ENCODE measurements around the gene CPT1B.

DNA sequence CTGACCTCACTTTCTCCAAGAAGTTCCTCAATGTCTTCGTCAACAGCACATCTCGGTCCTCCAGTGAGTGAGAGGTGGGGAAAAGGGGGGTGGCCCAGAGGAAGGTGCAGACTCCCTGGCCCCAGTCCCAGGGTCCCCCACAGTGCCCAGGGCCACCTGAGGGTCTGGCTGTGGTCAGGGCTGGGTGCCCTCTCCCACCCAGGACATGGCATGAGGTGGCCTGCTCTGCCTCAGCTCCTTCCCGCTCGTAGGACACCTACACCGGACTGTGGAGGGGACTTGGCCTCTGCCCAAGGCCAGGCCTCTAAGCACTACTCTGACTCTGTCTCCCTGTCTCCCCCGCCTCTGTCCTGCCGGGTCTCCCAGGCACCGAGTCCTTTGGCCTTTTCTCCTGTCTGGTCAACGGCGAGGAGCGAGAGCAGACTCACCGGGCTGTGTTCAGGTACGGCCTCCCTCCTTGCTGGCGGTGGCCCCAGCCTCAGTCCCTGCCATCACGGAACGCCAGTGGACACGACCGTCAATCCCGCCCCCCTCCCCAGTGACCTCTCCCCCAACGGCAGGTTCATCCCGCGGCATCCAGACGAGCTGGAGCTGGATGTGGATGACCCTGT lies 26.9 kb upstream of the CPT1B start:
- TF ChIP-seq POLR2A (IDR thresholded peaks at IDR 0.05; ENCODE audit: control extremely low read depth in 1 of 2, low read depth in 2 of 2, low read length in 2 of 2) (no peak), YY1 (IDR thresholded peaks at IDR 0.05; ENCODE audit: low read depth, low read length) (no peak), POLR2AphosphoS5 (IDR thresholded peaks at IDR 0.05; ENCODE audit: low read depth, low read length) (no peak), TAF1 (IDR thresholded peaks at IDR 0.05; ENCODE audit: low read depth, low read length) (no peak)
- TF ChIP-seq, protein P1, sequence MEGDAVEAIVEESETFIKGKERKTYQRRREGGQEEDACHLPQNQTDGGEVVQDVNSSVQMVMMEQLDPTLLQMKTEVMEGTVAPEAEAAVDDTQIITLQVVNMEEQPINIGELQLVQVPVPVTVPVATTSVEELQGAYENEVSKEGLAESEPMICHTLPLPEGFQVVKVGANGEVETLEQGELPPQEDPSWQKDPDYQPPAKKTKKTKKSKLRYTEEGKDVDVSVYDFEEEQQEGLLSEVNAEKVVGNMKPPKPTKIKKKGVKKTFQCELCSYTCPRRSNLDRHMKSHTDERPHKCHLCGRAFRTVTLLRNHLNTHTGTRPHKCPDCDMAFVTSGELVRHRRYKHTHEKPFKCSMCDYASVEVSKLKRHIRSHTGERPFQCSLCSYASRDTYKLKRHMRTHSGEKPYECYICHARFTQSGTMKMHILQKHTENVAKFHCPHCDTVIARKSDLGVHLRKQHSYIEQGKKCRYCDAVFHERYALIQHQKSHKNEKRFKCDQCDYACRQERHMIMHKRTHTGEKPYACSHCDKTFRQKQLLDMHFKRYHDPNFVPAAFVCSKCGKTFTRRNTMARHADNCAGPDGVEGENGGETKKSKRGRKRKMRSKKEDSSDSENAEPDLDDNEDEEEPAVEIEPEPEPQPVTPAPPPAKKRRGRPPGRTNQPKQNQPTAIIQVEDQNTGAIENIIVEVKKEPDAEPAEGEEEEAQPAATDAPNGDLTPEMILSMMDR (IDR thresholded peaks at IDR 0.05; ENCODE audit: control extremely low read depth in 1 of 3, insufficient read depth in 1 of 3, low read depth in 1 of 3, low read length in 3 of 3), result no peak
- TF ChIP-seq, protein P2, sequence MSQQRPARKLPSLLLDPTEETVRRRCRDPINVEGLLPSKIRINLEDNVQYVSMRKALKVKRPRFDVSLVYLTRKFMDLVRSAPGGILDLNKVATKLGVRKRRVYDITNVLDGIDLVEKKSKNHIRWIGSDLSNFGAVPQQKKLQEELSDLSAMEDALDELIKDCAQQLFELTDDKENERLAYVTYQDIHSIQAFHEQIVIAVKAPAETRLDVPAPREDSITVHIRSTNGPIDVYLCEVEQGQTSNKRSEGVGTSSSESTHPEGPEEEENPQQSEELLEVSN (IDR thresholded peaks at IDR 0.05), result no peak
